Activated CD4-positive, CD25-positive, alpha-beta regulatory T cell treated with anti-CD3 and anti-CD28 coated beads, Interleukin-2, amount 50 U/mL, for 72 hours (primary cell): ENCODE data around the gene CPNE5.

Experiments
- DNase-seq: peaks from one replicate; pipeline ENCODE4 v3.0.0; 2021

The CPNE5 gene

DNA sequence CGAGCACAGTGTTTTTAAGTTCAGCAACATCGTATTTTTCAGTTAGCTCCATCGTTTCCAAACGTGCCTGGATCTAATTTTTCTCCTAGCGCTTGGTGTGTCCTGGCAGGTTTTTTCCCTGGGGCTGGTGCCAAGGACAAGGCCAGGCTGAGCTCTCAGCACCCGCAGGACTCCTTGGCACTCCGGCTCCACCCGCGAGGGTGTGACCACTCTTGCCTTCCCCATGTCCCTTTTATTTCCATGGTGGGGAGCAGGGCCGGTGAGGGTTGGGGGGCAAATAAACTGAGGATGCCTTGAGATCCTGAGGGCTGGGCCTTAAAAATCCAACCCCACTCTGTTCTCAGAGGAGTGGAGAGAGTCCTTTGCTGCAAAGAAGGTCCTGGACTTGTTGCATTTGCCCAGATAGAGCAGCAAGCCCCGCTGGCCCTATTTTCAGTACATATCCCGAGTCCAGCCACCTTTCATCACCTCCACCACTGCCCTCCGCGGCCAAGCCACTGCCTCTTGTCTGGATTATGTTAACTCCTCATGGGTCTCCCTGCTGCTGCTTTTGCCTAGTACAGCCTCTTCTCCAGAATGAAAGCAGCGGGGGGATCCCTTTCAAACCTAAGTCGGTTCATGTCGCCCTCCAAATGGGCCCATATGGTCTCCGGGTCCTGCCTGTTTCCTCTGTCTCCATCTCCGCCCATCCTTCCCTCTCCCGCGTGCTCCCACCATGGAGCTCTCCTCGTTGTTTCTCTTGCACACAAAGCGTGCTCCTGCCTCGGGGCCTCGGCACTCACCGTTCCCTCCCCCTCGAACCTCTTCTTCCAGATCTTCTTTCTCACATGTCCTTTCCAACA lies 146.2 kb downstream of the CPNE5 start:
- no peak for DNase-seq

DNA sequence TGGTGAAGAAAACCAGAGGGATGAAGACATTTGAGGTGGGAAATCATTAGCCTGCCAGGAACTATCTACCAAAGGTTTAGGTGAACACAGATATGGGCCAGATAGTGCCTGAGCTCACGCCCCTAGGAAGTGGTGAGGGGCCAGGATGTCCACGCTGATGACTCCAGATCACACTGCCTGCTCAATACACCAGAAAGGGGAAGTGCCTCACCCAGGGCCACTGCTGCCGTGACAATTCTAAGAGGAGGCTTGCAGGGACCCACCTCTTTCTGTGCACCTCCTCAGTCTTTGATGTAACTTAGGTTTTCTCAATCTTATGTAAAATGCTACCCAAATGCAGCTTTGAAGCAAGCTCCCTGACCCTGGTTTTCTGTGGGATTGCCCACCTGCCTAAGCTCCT lies 147.0 kb downstream of the CPNE5 start:
- no peak for DNase-seq

DNA sequence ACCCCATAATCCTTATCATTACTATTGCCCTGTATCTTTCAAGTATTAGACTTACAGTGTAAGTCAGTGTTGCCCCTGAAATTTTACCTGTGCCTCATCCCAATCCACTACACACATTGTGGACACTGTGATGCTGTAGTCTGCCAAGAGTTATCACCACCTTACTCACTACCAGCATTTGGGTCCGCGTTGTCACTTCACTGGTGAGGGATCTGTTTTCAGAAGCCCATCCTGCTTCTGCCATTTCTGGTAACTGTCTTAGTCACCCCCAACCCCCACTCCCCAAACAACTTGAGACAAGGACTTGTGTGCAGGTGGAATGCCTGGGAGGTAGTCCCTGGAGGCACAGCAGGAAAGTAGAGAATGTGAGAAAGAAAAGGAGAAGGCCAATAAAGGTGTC lies 147.6 kb downstream of the CPNE5 start:
- DNase-seq = no peak

DNA sequence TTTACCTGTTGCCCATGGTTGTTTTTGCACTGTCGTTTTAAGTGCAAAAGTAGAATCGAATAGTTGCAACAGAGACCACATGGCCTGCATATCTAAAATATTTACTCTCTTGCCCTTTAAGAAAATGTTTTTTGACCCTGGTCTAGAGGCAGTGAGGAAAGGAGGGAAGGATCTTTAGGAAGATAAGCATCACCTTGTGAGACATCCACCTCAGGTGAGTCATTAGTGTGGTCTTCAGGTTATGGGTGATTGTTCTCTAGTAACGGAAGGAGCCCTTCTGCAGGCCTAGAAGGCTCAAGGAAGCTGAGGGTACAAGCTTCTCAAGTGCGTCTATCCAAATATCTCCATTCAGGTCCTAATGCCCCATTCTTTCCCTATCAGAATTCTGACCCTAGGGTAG lies 148.2 kb downstream of the CPNE5 start:
- DNase-seq = no peak
